HG02610 (cell line): ENCODE measurements around the gene VWA3A.
"Not testable (repeated sequence)": the region's sequence is repeated elsewhere in the genome, so short reads cannot be mapped to it uniquely, and the experiment has no call there.

Experiments used
- ATAC-seq: cut with Tn5 transposase; IDR thresholded peaks from one replicate; pipeline ENCODE4 v1.9.1; 2021; ENCODE audit warnings: mild to moderate bottlenecking, moderate library complexity; ENCODE audit not compliant: unreplicated experiment

VWA3A gene

GRCh38 chr16:22181843-22182242 lies 89.5 kb downstream of the VWA3A start:
- no peak for ATAC-seq

GRCh38 chr16:22183335-22183734 lies 91.0 kb downstream of the VWA3A start:
- ATAC-seq = no peak

- ATAC-seq = no peak
Measured at GRCh38 chr16:22183901-22184614, 91.7 kb downstream of the VWA3A start.

- no peak for ATAC-seq
Measured at GRCh38 chr16:22184615-22184968, 92.3 kb downstream of the VWA3A start.

GRCh38 chr16:22186517-22186916 lies 94.2 kb downstream of the VWA3A start:
- ATAC-seq = no peak

DNA sequence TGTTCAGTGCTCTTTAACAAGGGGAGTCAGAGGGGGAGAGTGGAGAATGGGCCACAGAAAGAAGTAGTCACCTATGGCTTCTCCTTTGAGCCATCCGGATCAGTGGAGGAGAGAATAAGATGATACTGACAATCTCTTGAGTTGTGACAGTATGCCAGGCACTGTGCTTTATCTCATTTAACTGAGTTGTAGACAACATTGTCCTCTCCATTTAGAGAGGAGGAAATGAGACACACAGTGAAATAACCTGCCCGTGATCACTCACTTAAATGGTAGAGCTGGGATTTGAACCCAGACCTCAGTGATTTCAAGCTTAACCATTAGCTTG lies 95.9 kb downstream of the VWA3A start:
- no peak for ATAC-seq

DNA sequence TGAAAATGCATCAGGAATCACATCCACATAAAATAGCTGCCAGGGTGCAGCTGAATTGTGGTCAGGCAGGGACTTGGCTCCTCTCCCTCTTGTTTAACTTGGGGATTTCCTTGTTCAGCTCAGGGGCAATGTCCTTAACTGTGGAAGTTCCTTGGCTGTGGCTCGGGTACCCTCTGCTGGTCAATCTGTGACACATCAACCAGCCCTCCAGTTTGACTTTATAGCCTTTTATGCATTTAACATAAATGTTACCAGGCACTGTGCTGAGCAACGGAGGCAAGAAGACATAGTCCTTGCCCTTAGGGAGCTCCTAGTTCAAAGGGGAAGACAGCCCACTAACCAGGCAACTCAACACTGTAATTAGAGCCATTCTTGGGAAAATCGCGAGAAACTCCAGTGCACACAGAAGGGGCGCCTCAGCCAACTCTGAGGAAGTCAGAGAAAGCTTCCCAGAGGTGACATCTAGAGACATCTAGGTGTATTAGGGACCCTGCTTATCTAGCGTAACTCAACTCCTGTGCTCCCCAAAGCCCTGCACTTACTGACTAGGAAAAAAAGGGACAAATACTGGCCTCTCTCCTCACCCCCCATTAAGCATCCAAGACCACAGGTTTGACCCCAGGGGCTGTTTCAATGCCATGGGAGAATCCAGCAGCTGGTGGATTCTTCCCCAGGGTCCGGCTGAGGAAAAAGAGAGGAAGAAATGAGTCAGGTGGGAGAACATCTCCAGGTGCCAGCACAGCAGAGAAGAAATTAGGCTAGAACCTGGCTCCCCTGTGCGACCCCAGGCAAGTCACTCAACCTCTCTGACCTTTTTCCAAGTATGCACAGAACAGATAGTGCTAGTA lies 96.5 kb downstream of the VWA3A start:
- no peak for ATAC-seq

GRCh38 chr16:22189473-22190080 lies 97.2 kb downstream of the VWA3A start:
- ATAC-seq = no peak

- ATAC-seq = peak; percentile 62
Measured at GRCh38 chr16:22190081-22190775, 97.9 kb downstream of the VWA3A start.

GRCh38 chr16:22190776-22191531 lies 98.6 kb downstream of the VWA3A start:
- peak; percentile 48 for ATAC-seq

DNA sequence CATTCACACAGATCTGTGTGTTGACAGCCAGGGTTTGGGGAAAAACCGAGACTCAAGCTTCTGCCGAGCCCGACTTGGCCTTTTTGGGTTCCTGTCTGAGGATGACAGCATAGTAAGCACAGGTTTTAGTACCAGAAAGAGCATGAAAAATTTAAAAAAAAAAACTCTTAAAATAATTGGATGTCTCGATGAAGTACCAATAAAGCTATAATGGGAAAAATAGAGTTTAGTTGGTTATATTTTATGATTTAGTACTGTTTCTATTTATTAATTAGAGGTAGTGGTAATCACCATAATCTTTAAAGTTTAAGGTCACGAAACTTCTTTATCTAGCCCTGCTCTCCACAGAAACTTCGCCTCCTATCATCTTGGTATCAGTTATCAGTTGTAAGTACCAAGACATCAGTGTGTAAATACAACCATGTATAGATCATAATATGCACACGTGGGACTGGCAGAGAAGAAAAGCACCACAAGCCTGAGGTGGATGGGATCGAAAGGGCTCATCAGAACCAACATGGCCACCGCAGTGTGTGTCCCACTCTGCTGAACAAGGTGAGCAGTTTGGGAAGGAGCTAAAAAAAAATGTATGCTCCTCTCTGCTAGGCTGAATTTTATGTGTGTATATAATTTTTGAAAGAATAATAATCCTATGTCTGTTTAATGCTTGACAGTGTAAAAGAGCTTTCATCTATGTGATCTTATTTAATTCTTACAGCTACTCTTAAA lies 99.4 kb downstream of the VWA3A start:
- ATAC-seq = no peak

- peak; percentile 18 for ATAC-seq
Measured at GRCh38 chr16:22192261-22193062, 100.1 kb downstream of the VWA3A start.

GRCh38 chr16:22193063-22193411 lies 100.7 kb downstream of the VWA3A start:
- no peak for ATAC-seq

DNA sequence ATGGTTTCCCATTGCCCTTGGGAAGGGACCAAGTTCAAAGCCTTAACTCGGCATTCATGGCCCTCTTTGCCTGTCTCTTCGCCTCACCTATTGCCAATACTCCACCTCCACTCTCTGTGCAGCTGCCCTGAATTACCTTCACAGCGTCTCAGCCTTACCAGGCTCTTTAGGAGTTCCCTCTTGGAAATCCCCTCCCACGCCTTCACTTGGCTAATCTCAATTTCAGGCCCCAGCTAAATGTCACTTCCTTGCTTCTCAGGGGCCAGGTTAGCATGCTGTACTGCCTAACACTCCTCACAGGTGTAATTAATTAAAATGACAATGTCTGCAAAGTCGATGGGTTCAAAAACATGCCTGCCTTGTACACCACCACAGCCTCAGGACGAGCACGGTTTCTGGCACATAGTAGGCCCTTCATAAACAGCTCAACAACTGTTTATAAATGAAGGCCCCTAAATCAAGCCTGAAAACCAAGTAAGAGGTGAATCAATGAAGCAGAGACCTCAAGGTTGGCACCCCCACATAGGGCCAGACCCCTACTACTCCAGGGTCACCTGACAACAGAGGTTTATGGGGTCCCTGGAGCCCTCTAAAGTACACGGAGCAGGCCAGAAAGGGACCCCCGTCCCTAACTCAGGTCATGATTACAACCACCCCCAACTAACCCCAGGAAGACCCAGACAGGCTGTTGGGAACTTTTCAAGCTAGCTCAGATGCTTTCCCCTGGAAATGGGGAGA lies 102.5 kb downstream of the VWA3A start:
- no peak for ATAC-seq

- ATAC-seq = no peak
Measured at GRCh38 chr16:22195445-22195694, 103.0 kb downstream of the VWA3A start.

- peak; percentile 16 for ATAC-seq
Measured at GRCh38 chr16:22195695-22196558, 103.6 kb downstream of the VWA3A start.

GRCh38 chr16:22196559-22197168 lies 104.3 kb downstream of the VWA3A start:
- not testable (repeated sequence) for ATAC-seq
